H1 (cell line): ENCODE data around the gene SDR39U1. TPM values are rescaled to one million over a fixed set of nuclear protein-coding genes. Genes with fewer than 3 reads are reported as not detected.

ENCODE experiments used
- CTCF ChIA-PET: fragments of 300-600 bp; sonication (Branson Sonifier 250); formaldehyde crosslinking; loops from one replicate; lab custom pipeline; 2021; ENCODE audit not compliant: partially characterized antibody; lab: Charles Lee
- POLR2A ChIA-PET: fragments of 300-600 bp; sonication (Branson Sonifier 250); formaldehyde crosslinking; loops from one replicate; lab custom pipeline; 2021; ENCODE audit warnings: inconsistent platforms; ENCODE audit not compliant: partially characterized antibody; lab: Charles Lee
- DNase-seq, 2 experiments: peaks; one replicate each; pipeline versions ENCODE4 v3.0.0 to v3.0.0-alpha.2; 2010 to 2022; ENCODE audit warnings: low spot score in 2 of 2, low read depth in 1 of 2, mixed read lengths in 1 of 2
- FAIRE-seq: peaks from 2 replicates; lab custom pipeline; 2011; peaks lifted over from hg19 to GRCh38; lab: Jason Lieb, UNC
- H2AFZ ChIP-seq: 2 replicates; pipeline ENCODE4 v1.8.1; 2012; ENCODE audit warnings: low read length, inconsistent platforms
- H2AK5ac ChIP-seq: 2 replicates; pipeline ENCODE4 v1.6.1; 2013; ENCODE audit warnings: low read depth, low read length
- H2BK120ac ChIP-seq: replicated peaks from 2 replicates; pipeline ENCODE3; 2013; ENCODE audit warnings: low read depth, low read length, inconsistent platforms
- H2BK12ac ChIP-seq: 2 replicates; pipeline ENCODE4 v1.6.1; 2013; ENCODE audit warnings: low read depth, low read length
- H2BK15ac ChIP-seq: 2 replicates; pipeline ENCODE4 v1.6.1; 2013; ENCODE audit warnings: low read length
- H2BK20ac ChIP-seq: 2 replicates; pipeline ENCODE4 v1.6.1; 2013; ENCODE audit warnings: low read length
- H2BK5ac ChIP-seq: 2 replicates; pipeline ENCODE4 v1.6.1; 2013; ENCODE audit warnings: low read depth, low read length
- H3K14ac ChIP-seq: 2 replicates; pipeline ENCODE4 v1.6.1; 2013; ENCODE audit warnings: inconsistent platforms; ENCODE audit not compliant: insufficient read length
- H3K18ac ChIP-seq: 2 replicates; pipeline ENCODE4 v1.6.1; 2013; ENCODE audit warnings: low read length; ENCODE audit errors: extremely low read depth
- H3K23ac ChIP-seq: 2 replicates; pipeline ENCODE4 v1.6.1; 2013; ENCODE audit warnings: inconsistent platforms; ENCODE audit not compliant: insufficient read length
- H3K23me2 ChIP-seq: 2 replicates; pipeline ENCODE4 v1.6.1; 2013; ENCODE audit warnings: low read depth, low read length
- H3K27ac ChIP-seq: 2 replicates; pipeline ENCODE4 v1.6.1; 2011; ENCODE audit warnings: low read depth, low read length, inconsistent platforms
- H3K27me3 ChIP-seq, 4 experiments: replicated peaks in 1 of 4; 1 replicate in 1 of 4; 2 replicates in 3 of 4; pipeline versions ENCODE4 v1.6.1 to v1.8.1; 2011 to 2013; ENCODE audit warnings: low read length in 3 of 4, mild to moderate bottlenecking in 3 of 4, inconsistent platforms in 2 of 4, mixed read lengths in 2 of 4, moderate library complexity in 1 of 4; ENCODE audit not compliant: control insufficient read depth in 3 of 4, insufficient read depth in 3 of 4; ENCODE audit errors: extremely low read depth in 1 of 4
- H3K36me3 ChIP-seq, 4 experiments: 2 replicates each; pipeline versions ENCODE4 v1.6.1 to v1.8.1; 2011 to 2013; ENCODE audit warnings: mild to moderate bottlenecking in 4 of 4, low read length in 3 of 4, moderate library complexity in 2 of 4, control low read depth in 1 of 4, inconsistent platforms in 1 of 4; ENCODE audit not compliant: insufficient read depth in 4 of 4, control insufficient read depth in 2 of 4
- H3K4ac ChIP-seq: replicated peaks from 2 replicates; pipeline ENCODE3; 2013; ENCODE audit warnings: low read length, low read depth, mixed read lengths, inconsistent platforms; ENCODE audit not compliant: insufficient read length
- H3K4me1 ChIP-seq, 4 experiments: replicated peaks in 1 of 4; 1 replicate in 1 of 4; 2 replicates in 3 of 4; pipeline versions ENCODE4 v1.6.1 to v1.8.1; 2011 to 2013; ENCODE audit warnings: low read length in 3 of 4, inconsistent platforms in 2 of 4, mixed read lengths in 1 of 4; ENCODE audit not compliant: insufficient read depth in 4 of 4, control insufficient read depth in 3 of 4
- H3K4me2 ChIP-seq, 2 experiments: 2 replicates each; pipeline versions ENCODE4 v1.6.1 to v1.8.1; 2011 to 2013; ENCODE audit warnings: low read depth in 2 of 2, low read length in 2 of 2, control low read depth in 1 of 2, inconsistent platforms in 1 of 2, mild to moderate bottlenecking in 1 of 2; ENCODE audit not compliant: insufficient read depth in 1 of 2
- H3K4me3 ChIP-seq, 4 experiments: fragments of 200-600, 300-600 bp in 1 of 4; sonication (generic), shearing (Covaris generic), sonication (Bioruptor Twin) in 1 of 4; 2 replicates each; pipeline versions ENCODE4 v1.5.1 to v1.8.1; 2011 to 2016; ENCODE audit warnings: low read length in 4 of 4, low read depth in 3 of 4, control low read depth in 2 of 4, inconsistent platforms in 2 of 4, mild to moderate bottlenecking in 2 of 4, mixed read lengths in 1 of 4, moderate library complexity in 1 of 4; ENCODE audit not compliant: insufficient read depth in 2 of 4; ENCODE audit errors: extremely low read depth in 1 of 4
- H3K56ac ChIP-seq: replicated peaks from 2 replicates; pipeline ENCODE3; 2013; ENCODE audit warnings: low read depth, mild to moderate bottlenecking, mixed read lengths, low read length, inconsistent platforms; ENCODE audit not compliant: insufficient read length
- H3K79me1 ChIP-seq: 2 replicates; pipeline ENCODE4 v1.6.1; 2013; ENCODE audit warnings: low read depth, low read length, control low read depth
- H3K79me2 ChIP-seq, 2 experiments: 2 replicates each; pipeline versions ENCODE4 v1.6.1 to v1.8.1; 2012 to 2013; ENCODE audit warnings: low read length in 2 of 2, mild to moderate bottlenecking in 2 of 2, inconsistent platforms in 1 of 2; ENCODE audit not compliant: insufficient read depth in 2 of 2, control insufficient read depth in 1 of 2
- H3K9ac ChIP-seq, 4 experiments: replicated peaks in 1 of 4; 1 replicate in 1 of 4; 2 replicates in 3 of 4; pipeline versions ENCODE4 v1.6.1 to v1.8.1; 2011 to 2013; ENCODE audit warnings: low read depth in 3 of 4, low read length in 3 of 4, control low read depth in 2 of 4, mild to moderate bottlenecking in 2 of 4, moderate library complexity in 2 of 4, inconsistent platforms in 1 of 4; ENCODE audit errors: extremely low read depth in 1 of 4
- H3K9me3 ChIP-seq, 2 experiments: 2 replicates each; pipeline versions ENCODE4 v1.6.1 to v1.8.1; 2012 to 2013; ENCODE audit warnings: mild to moderate bottlenecking in 2 of 2, moderate library complexity in 2 of 2, control low read depth in 1 of 2, inconsistent platforms in 1 of 2, low read depth in 1 of 2, low read length in 1 of 2, mixed read lengths in 1 of 2; ENCODE audit not compliant: insufficient read depth in 2 of 2
- H4K20me1 ChIP-seq, 2 experiments: replicated peaks in 1 of 2; 2 replicates each; pipeline versions ENCODE3 to v1.8.1; 2011 to 2013; ENCODE audit warnings: inconsistent platforms in 2 of 2, low read length in 2 of 2, mild to moderate bottlenecking in 1 of 2; ENCODE audit not compliant: insufficient read depth in 2 of 2, control insufficient read depth in 1 of 2
- H4K5ac ChIP-seq: 2 replicates; pipeline ENCODE4 v1.6.1; 2013; ENCODE audit warnings: low read length, low read depth, mixed read lengths, inconsistent platforms; ENCODE audit not compliant: insufficient read length
- H4K8ac ChIP-seq: 2 replicates; pipeline ENCODE4 v1.8.0; 2013; ENCODE audit warnings: mild to moderate bottlenecking, moderate library complexity, low read length, inconsistent platforms; ENCODE audit not compliant: insufficient read depth; ENCODE audit errors: extremely low read depth
- H4K91ac ChIP-seq: replicated peaks from 2 replicates; pipeline ENCODE3; 2013; ENCODE audit warnings: low read length, mixed read lengths, inconsistent platforms; ENCODE audit not compliant: insufficient read length
- SRF ChIP-seq: IDR thresholded peaks from 2 replicates; pipeline ENCODE4 v1.6.1; 2011; ENCODE audit warnings: mild to moderate bottlenecking, low read depth, low read length, moderate library complexity
- TAF1 ChIP-seq: IDR thresholded peaks from 2 replicates; pipeline ENCODE4 v1.6.1; 2011; ENCODE audit warnings: mild to moderate bottlenecking, low read depth, low read length
- WGBS, 2 experiments: shearing (Covaris generic) in 1 of 2; methylation state at CpG; one replicate each; pipeline versions ENCODE4 v1.1.6 to v1.1.7; 2013 to 2015; ENCODE audit warnings: low lambda C conversion rate in 2 of 2, mixed read lengths in 2 of 2, inconsistent platforms in 1 of 2, low coverage in 1 of 2, missing lambda C conversion rate in 1 of 2; ENCODE audit not compliant: insufficient replicate concordance in 2 of 2, insufficient coverage in 1 of 2, insufficient read length in 1 of 2; ENCODE audit errors: extremely low coverage in 1 of 2, missing lambda C conversion rate in 1 of 2; 5-methylcytosine and 5-hydroxymethylcytosine counted together
- polyA plus RNA-seq, 7 experiments: library from polyadenylated mRNA; depleted of rRNA in 3 of 7; stranded (reverse) in 5 of 7; unstranded in 2 of 7; fragments of >200 nt in 5 of 7; fragments of 200-250 nt in 2 of 7; gene quantifications; 1 replicate in 5 of 7; 2 replicates in 1 of 7; 4 replicates in 1 of 7; pipeline versions ENCODE4 v1.2.1 to v1.2.3, GENCODE V29; 2011 to 2013; ENCODE audit warnings: missing spikeins in 2 of 7, mixed read lengths in 2 of 7
- total RNA-seq: library from RNA; stranded (reverse); fragmentation: NEBNext Ultra II Directional; extraction: Animal tissue kit (Norgen Biotek cat#: 25700); gene quantifications from 2 replicates; pipeline ENCODE4 v1.2.1, GENCODE V29; 2021

Gene SDR39U1
- total and polyA plus RNA-seq, 2 of the 8 experiments (the other 6 are each of a cell fraction or from before 2014, with no cell fraction given), result 46.7 to 98.8 TPM

DNA sequence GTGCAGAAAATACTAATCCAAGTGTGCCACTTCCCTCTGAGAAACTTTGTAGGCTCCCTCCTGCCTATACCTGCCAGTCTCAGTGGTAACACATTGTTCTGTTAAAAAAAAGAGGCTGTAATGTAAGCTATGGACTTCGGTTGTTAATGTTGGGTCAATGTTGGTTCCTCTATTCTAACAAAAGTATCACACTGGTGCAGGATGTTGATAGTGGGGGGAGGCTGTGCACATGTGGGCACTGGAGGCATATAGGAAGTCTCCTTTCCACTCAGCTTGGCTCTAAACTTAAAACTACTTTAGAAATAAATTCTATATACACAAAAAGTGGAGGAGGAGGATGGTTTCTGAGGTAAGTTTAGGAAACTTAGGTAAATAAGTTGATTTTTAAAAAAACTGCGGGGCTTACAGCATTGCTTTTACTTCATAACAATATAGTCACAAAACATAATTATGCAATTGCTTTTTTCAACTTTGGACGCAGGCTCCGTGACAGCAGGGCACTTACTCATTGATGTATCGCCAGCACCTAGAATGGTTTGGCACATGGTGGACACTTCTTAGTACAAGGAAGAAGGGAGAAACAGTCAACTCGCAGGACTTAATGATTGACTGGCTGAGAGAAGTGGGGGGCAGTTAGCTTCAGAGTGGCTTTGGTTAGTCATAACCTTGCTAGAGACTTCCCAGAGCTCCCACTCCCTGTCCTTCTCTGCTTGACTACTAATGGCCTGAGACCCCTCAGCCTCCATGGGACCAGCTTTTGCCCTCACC lies 51.7 kb downstream of the SDR39U1 start:
- Histone ChIP-seq H3K23me2 (no peaks in the 10 kb centered on the region), H3K23ac (no peak overlapping the region), H2BK120ac (no peak overlapping the region), H3K27me3 (peaks cover 0 to 2% (median 0%) of the 10 kb centered on the region in 4 experiments; a peak in 1 of 7 replicates), H4K5ac (no peak overlapping the region), H3K79me1 (no peaks in the 10 kb centered on the region), H3K4me3 (no peak overlapping the region), H3K14ac (no peak overlapping the region), H3K56ac (no peak overlapping the region), H2AFZ (no peak overlapping the region), H3K4ac (no peak overlapping the region), H3K4me1 (0 out of 7 replicates have a peak, but pooled peaks cover 0 to 4% (median 0%) of the 10 kb centered on the region in 4 experiments), H4K8ac (no peak overlapping the region), H3K4me2 (no peak overlapping the region), H2BK5ac (no peak overlapping the region), H3K9ac (no peak overlapping the region), H3K18ac (no peak overlapping the region), H4K91ac (no peak overlapping the region), H3K9me3 (no peaks in the 10 kb centered on the region), H3K27ac (no peak overlapping the region), H2BK20ac (peak overlapping the region; percentile 80; the same call in 1 of the 2 replicates), H4K20me1 (no peaks in the 10 kb centered on the region), H2BK15ac (peak overlapping the region; percentile 94; the same call in 1 of the 2 replicates), H3K79me2 (no peaks in the 10 kb centered on the region), H2AK5ac (peak overlapping the region; percentile 69; the same call in 1 of the 2 replicates), H2BK12ac (peak overlapping the region; percentile 84; the same call in 1 of the 2 replicates), H3K36me3 (no peaks in the 10 kb centered on the region)
- DNase-seq, result no peak
- ChIA-PET POLR2A (interaction anchor here (4.7 kb wide), 1 partner anchor 12 kb away, joined by 27 read pairs; no protein-coding TSS in a partner anchor), CTCF (interaction anchor here (0.6 to 5.4 kb wide), 12 partner anchors 12 to 83 kb away, joined by 3 to 40 read pairs (median 4); partner anchors contain the start of gene CIDEB)
- WGBS, 2 experiments, result 87% methylated on average over 6 of the region's 6 CpGs; no CpG with 5 or more reads in 1 of the 2 experiments
- no peak for FAIRE-seq
- no peak for TF ChIP-seq TAF1
- no peak for TF ChIP-seq SRF
